Measurements from ENCODE around the gene ACOX2. TPM values are rescaled to one million over a fixed set of nuclear protein-coding genes. Genes with fewer than 3 reads are reported as not detected.

ACOX2 gene
- total and polyA plus RNA-seq, 2 of the 13 experiments (the other 11 are each of a cell fraction or from before 2014, with no cell fraction given): 42.6 to 98.5 TPM

- no peak for TF ChIP-seq MAZ (IDR thresholded peaks at IDR 0.05; ENCODE audit: borderline replicate concordance, low read depth, low read length)
- TF ChIP-seq MAZ (CRISPR knock-in tag; IDR thresholded peaks at IDR 0.05; ENCODE audit: low read depth): peak; percentile 64
- no peak for TF ChIP-seq ZBTB4 (CRISPR knock-in tag; IDR thresholded peaks at IDR 0.05; ENCODE audit: borderline replicate concordance)
- TF ChIP-seq BCLAF1 (IDR thresholded peaks at IDR 0.05): no peak
- TF ChIP-seq NCOA5 (CRISPR knock-in tag; IDR thresholded peaks at IDR 0.05): no peak
- no peak for TF ChIP-seq ZBED4 (CRISPR knock-in tag; IDR thresholded peaks at IDR 0.05; ENCODE audit: borderline replicate concordance)
- TF ChIP-seq NRL (CRISPR knock-in tag; IDR thresholded peaks at IDR 0.05; ENCODE audit: borderline replicate concordance): no peak
- TF ChIP-seq SYNCRIP (IDR thresholded peaks at IDR 0.05; ENCODE audit: insufficient read depth, low read depth, low read length): no peak
- TF ChIP-seq MYC (CRISPR knock-in tag; IDR thresholded peaks at IDR 0.05; ENCODE audit: borderline replicate concordance): peak; percentile 70; the same call in 1 of the 2 replicates
- no peak for TF ChIP-seq RBM22 (optimal IDR thresholded peaks at IDR 0.05; ENCODE audit: low read length)
- TF ChIP-seq SNAPC5 (CRISPR knock-in tag; IDR thresholded peaks at IDR 0.05; ENCODE audit: borderline replicate concordance): no peak
- TF ChIP-seq ZNF737 (CRISPR knock-in tag; IDR thresholded peaks at IDR 0.05; ENCODE audit: borderline replicate concordance): no peak
- peak; percentile 66; the same call in 1 of the 2 replicates for TF ChIP-seq YEATS4 (CRISPR knock-in tag; IDR thresholded peaks at IDR 0.05; ENCODE audit: borderline replicate concordance)
- TF ChIP-seq ZNF264 (CRISPR knock-in tag; IDR thresholded peaks at IDR 0.05): no peak
- no peak for TF ChIP-seq SP4 (CRISPR knock-in tag; IDR thresholded peaks at IDR 0.05)
Observed at GRCh38 chr3:58491506-58492402, 45.2 kb downstream of the ACOX2 start, which contains the start of gene KCTD6 (continued).
